PC-3 (cell line): ENCODE measurements around the gene FAF2. TPM values are rescaled to one million over a fixed set of nuclear protein-coding genes. Genes with fewer than 3 reads are reported as not detected.

Source experiments
- ATAC-seq: fragments of 200-7000 bp; cut with Tn5 transposase; 2 replicates; pipeline ENCODE4 v1.9.1; 2020; ENCODE audit warnings: mild to moderate bottlenecking, moderate library complexity
- BruUV-seq: library from RNA; stranded (reverse); fragments of 400-500 nt; replicated peaks from 2 replicates; lab custom pipeline; 2021; lab: Mats Ljungman, UMichigan
- CTCF ChIA-PET: fragments of 300-600 bp; sonication (Branson Sonifier 250); formaldehyde crosslinking; loops from one replicate; lab custom pipeline; 2022; ENCODE audit warnings: antibody characterized with exemption; lab: Charles Lee
- POLR2A ChIA-PET: fragments of 300-600 bp; sonication (Branson Sonifier 250); formaldehyde crosslinking; loops from one replicate; lab custom pipeline; 2022; ENCODE audit warnings: antibody characterized with exemption; ENCODE audit not compliant: unreplicated experiment; lab: Charles Lee
- DNase-seq: peaks from one replicate; pipeline ENCODE4 v3.0.0-alpha.2; 2015
- H2AFZ ChIP-seq: fragments of 300-600 bp; sonication (generic); 2 replicates; pipeline ENCODE4 v1.6.0; 2016; ENCODE audit warnings: antibody characterized with exemption, low read length
- H3F3A ChIP-seq: fragments of 300-600 bp; sonication (generic); one replicate; pipeline ENCODE4 v1.6.0; 2017; ENCODE audit warnings: antibody characterized with exemption, low read length, control low read depth, mild to moderate bottlenecking; ENCODE audit not compliant: unreplicated experiment
- H3K27ac ChIP-seq: fragments of 300-600 bp; sonication (generic); 2 replicates; pipeline ENCODE4 v1.5.1; 2016; ENCODE audit warnings: mild to moderate bottlenecking, low read length
- H3K27me3 ChIP-seq: fragments of 300-600 bp; sonication (generic); 2 replicates; pipeline ENCODE4 v1.6.1; 2016; ENCODE audit warnings: low read length, mixed read lengths
- H3K36me3 ChIP-seq: fragments of 300-600 bp; sonication (generic); 2 replicates; pipeline ENCODE4 v1.6.1; 2016; ENCODE audit warnings: low read depth, mixed run types, low read length, mixed read lengths
- H3K4me1 ChIP-seq: fragments of 300-600 bp; sonication (generic); 2 replicates; pipeline ENCODE4 v1.5.1; 2016; ENCODE audit warnings: low read length; ENCODE audit not compliant: insufficient read depth
- H3K4me2 ChIP-seq: fragments of 300-600 bp; sonication (generic); 2 replicates; pipeline ENCODE4 v1.6.0; 2016; ENCODE audit warnings: low read length
- H3K4me3 ChIP-seq: fragments of 300-600 bp; sonication (generic); 2 replicates; pipeline ENCODE4 v1.5.1; 2016; ENCODE audit warnings: mild to moderate bottlenecking, low read length, mixed read lengths
- H3K79me2 ChIP-seq: fragments of 300-600 bp; sonication (generic); 2 replicates; pipeline ENCODE4 v1.6.1; 2017; ENCODE audit warnings: low read length, mixed read lengths
- H3K9ac ChIP-seq: fragments of 300-600 bp; sonication (generic); 2 replicates; pipeline ENCODE4 v1.6.0; 2016; ENCODE audit warnings: mild to moderate bottlenecking, low read length
- H3K9me2 ChIP-seq: fragments of 300-600 bp; sonication (generic); replicated peaks from 2 replicates; pipeline ENCODE4 v1.6.1; 2016; ENCODE audit warnings: mixed run types, low read length, mixed read lengths
- H3K9me3 ChIP-seq: fragments of 300-600 bp; sonication (generic); 2 replicates; pipeline ENCODE4 v1.6.1; 2016; ENCODE audit warnings: low read length, mixed read lengths
- H4K20me1 ChIP-seq: fragments of 300-600 bp; sonication (generic); 2 replicates; pipeline ENCODE4 v1.6.1; 2016; ENCODE audit warnings: low read length, mixed read lengths
- EZH2 ChIP-seq: fragments of 300-600 bp; sonication (generic); IDR thresholded peaks from one replicate; pipeline ENCODE4 v1.6.1; 2017; ENCODE audit warnings: antibody characterized with exemption, mild to moderate bottlenecking, low read length; ENCODE audit not compliant: unreplicated experiment
- EZH2phosphoT487 ChIP-seq: fragments of 300-600 bp; sonication (generic); IDR thresholded peaks from 2 replicates; pipeline ENCODE4 v1.6.1; 2018; ENCODE audit warnings: mild to moderate bottlenecking, antibody characterized with exemption, low read length, borderline replicate concordance
- intact Hi-C: fragments of 100-400 bp; cut with micrococcal nuclease; formaldehyde crosslinking; loops from 2 replicates; pipeline ENCODE4 v1.9.0; 2023
- total RNA-seq: library from RNA; depleted of rRNA; stranded (reverse); fragments of >200 nt; gene quantifications from 2 replicates; pipeline ENCODE4 v1.2.3, GENCODE V29; 2014
- TF ChIP-seq, protein P1 (sequence below): fragments of 300-600 bp; sonication (generic); conservative IDR thresholded peaks from 2 replicates; pipeline ENCODE4 v1.5.1; 2017; ENCODE audit warnings: antibody characterized with exemption, low read depth, mild to moderate bottlenecking, low read length

The FAF2 gene
- total RNA-seq, 1 experiment from 2014 or later: 51.4 TPM

DNA sequence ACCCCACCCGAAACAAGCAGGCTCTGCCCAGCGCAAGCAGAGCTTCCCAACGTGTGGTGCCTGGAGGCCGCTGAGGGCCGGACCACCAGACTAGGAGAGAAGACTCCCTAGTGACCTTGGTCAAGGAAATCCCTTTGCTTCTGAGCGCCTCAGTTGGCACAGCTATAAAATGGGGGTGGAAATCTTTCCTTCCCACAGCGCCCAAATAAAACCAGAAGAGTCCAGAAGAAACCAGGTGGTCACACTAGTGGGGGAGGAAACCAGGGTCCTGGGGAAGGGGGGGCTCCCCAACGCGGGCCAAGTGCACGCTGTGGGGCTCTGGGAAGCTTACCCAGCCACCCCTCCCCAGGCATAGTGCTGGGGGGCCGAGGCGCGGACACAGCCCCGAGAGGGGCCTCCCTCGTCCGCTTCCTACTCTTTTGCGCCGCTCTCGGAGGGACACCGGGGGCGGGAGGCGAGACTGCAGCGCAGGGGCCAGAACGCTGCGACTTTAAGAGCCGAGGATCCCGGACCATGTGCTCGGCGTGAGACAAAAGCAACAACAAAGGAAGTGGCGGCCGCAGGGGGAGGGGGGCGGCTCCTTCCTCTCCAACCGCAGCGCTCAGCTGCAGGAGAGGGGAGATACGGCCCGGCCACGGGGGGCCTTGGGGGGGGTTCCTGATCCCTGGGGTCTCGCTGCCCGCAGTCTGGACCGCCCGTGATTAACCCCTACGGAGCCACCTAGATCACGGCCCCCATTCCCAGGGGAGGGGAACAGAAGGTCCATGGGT is 88.1 kb downstream of the FAF2 start:
- intact Hi-C loops: no loop called here
- ChIA-PET CTCF (interaction anchor here (0.7 to 3.2 kb wide), 2 partner anchors 89 to 919 kb away, joined by 5 to 13 read pairs; no protein-coding TSS in a partner anchor), POLR2A (interaction anchor here (1.5 kb wide), 1 partner anchor 88 kb away, joined by 9 read pairs; the partner anchor contains the start of gene FAF2)
- H3K4me3 ChIP-seq: peak overlapping the region; percentile 93
- no peaks in the 10 kb centered on the region for H3F3A ChIP-seq
- H4K20me1 ChIP-seq: peaks cover 13% of the 10 kb centered on the region
- no peaks in the 10 kb centered on the region for H3K9me2 ChIP-seq
- H3K4me1 ChIP-seq: peaks cover 35% of the 10 kb centered on the region
- H3K9ac ChIP-seq: peak overlapping the region; percentile 97
- H2AFZ ChIP-seq: peak overlapping the region; percentile 76
- ATAC-seq: peak; percentile 28
- H3K36me3 ChIP-seq: peaks cover 6% of the 10 kb centered on the region; the same call in 1 of the 2 replicates
- H3K79me2 ChIP-seq: peaks cover 43% of the 10 kb centered on the region
- TSS peak; percentile 28 for BruUV-seq
- peak overlapping the region; percentile 74 for H3K27ac ChIP-seq
- H3K4me2 ChIP-seq: peak overlapping the region; percentile 96
- H3K9me3 ChIP-seq: no peaks in the 10 kb centered on the region
- TF ChIP-seq EZH2phosphoT487: no peak
- TF ChIP-seq, protein P1, sequence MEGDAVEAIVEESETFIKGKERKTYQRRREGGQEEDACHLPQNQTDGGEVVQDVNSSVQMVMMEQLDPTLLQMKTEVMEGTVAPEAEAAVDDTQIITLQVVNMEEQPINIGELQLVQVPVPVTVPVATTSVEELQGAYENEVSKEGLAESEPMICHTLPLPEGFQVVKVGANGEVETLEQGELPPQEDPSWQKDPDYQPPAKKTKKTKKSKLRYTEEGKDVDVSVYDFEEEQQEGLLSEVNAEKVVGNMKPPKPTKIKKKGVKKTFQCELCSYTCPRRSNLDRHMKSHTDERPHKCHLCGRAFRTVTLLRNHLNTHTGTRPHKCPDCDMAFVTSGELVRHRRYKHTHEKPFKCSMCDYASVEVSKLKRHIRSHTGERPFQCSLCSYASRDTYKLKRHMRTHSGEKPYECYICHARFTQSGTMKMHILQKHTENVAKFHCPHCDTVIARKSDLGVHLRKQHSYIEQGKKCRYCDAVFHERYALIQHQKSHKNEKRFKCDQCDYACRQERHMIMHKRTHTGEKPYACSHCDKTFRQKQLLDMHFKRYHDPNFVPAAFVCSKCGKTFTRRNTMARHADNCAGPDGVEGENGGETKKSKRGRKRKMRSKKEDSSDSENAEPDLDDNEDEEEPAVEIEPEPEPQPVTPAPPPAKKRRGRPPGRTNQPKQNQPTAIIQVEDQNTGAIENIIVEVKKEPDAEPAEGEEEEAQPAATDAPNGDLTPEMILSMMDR: no peak
- TF ChIP-seq EZH2: no peak
- DNase-seq: peak; percentile 66
- no peaks in the 10 kb centered on the region for H3K27me3 ChIP-seq

DNA sequence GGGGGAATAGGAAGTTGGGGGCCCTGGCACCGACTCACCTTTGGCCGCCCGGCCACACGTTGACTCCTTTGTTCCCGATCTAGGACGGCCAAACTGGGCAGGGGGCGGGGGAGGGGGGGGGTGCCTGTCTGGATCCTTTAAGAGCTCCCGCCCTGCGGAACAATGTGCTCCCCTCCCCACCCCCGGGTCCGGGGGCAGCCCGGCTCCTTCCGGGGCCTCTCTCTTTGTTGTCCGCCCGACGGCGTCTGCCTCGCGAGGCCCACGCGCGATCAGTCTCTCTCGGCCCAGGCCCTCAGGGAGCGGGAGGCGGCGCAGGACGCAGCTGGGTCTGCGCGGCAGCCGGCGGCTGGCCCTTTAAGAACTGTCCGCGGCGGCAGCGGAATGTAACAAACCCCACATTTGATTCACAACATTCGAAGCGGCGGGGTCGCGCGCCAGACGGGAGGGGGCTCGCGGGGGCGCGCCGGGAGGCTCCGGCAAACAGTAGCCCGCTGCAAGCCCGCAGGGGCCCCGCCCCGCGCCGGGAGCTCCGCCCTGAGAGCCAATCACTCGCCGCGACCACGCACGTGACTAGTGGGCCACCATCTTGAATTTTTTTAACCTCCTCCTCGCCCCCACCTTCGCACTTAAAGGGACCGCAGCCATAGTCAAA is 88.8 kb downstream of the FAF2 start, which contains the start of gene RNF44:
TSS of gene RNF44 (minus strand) at position 501 of the 652 bp plus-strand sequence. CDS start 4,930 bp downstream, outside the sequence.
- no peaks in the 10 kb centered on the region; the same call in 1 of the 2 replicates for H3K36me3 ChIP-seq
- peaks cover 43% of the 10 kb centered on the region for H3K79me2 ChIP-seq
- DNase-seq (peak; percentile 96), ATAC-seq (peak; percentile 62)
- H3K4me2 ChIP-seq: peak within 1 kb of the TSS; percentile 96
- no peaks in the 10 kb centered on the region for H3F3A ChIP-seq
- H3K9me3 ChIP-seq: no peaks in the 10 kb centered on the region
- H3K9ac ChIP-seq: peak within 1 kb of the TSS; percentile 97
- H3K27ac ChIP-seq: peak within 1 kb of the TSS; percentile 74
- no TSS peak for BruUV-seq
- peaks cover 42% of the 10 kb centered on the region for H3K4me1 ChIP-seq
- H3K4me3 ChIP-seq: peak within 1 kb of the TSS; percentile 93
- intact Hi-C loops: loop anchor here (1.0 kb wide), 4 partner anchors 46 to 149 kb away; partner anchors contain the start of genes CLTB, FAF2, HIGD2A and NOP16
- H3K27me3 ChIP-seq: no peaks in the 10 kb centered on the region
- peaks cover 13% of the 10 kb centered on the region for H4K20me1 ChIP-seq
- TF ChIP-seq, protein P1: no peak
- peak; percentile 73 for TF ChIP-seq EZH2phosphoT487
- H2AFZ ChIP-seq: peak within 1 kb of the TSS; percentile 96
- ChIA-PET CTCF (interaction anchor here (0.5 to 3.2 kb wide), 5 partner anchors 33 to 119 kb away, joined by 3 to 15 read pairs (median 9); partner anchors contain the start of gene TSPAN17), POLR2A (interaction anchor here (0.7 to 1.5 kb wide), 3 partner anchors 33 to 895 kb away, joined by 3 to 9 read pairs (median 3); partner anchors contain the start of gene FAF2)
- no peaks in the 10 kb centered on the region for H3K9me2 ChIP-seq
